ENCODE measurements around the gene TYW3. TPM values are rescaled to one million over a fixed set of nuclear protein-coding genes. Genes with fewer than 3 reads are reported as not detected.

TYW3 gene
- total RNA-seq (34.2 TPM), polyA plus RNA-seq (25.5 TPM)
- long read RNA-seq, donor 1, result 0 reads
- long read RNA-seq, donor 2, transcript TYW3-201 (6 exons, 3,430 nt), result major isoform, 31 of 32 reads
- long read RNA-seq, donor 2, partial matches to known transcripts, result 0 of 32 reads
- long read RNA-seq, donor 2, other reads (novel, unspliced or antisense), result 0 of 32 reads
- long read RNA-seq, donor 3, transcript TYW3-201 (6 exons, 3,430 nt), result major isoform, 14 of 14 reads
- long read RNA-seq, donor 3, partial matches to known transcripts, result 0 of 14 reads
- long read RNA-seq, donor 3, other reads (novel, unspliced or antisense), result 0 of 14 reads
- long read RNA-seq, donor 4, transcript TYW3-201 (6 exons, 3,430 nt), result major isoform, 14 of 15 reads
- long read RNA-seq, donor 4, partial matches to known transcripts, result 0 of 15 reads
- long read RNA-seq, donor 4, other reads (novel, unspliced or antisense), result 0 of 15 reads
- long read RNA-seq, donor 5, transcript TYW3-201 (6 exons, 3,430 nt), result major isoform, 26 of 45 reads
- long read RNA-seq, donor 5, partial matches to known transcripts, result 16 of 45 reads
- long read RNA-seq, donor 5, other reads (novel, unspliced or antisense), result 0 of 45 reads
- long read RNA-seq, donor 6, transcript TYW3-201 (6 exons, 3,430 nt), result major isoform, 11 of 12 reads
- long read RNA-seq, donor 6, partial matches to known transcripts, result 0 of 12 reads
- long read RNA-seq, donor 6, other reads (novel, unspliced or antisense), result 0 of 12 reads
- long read RNA-seq, donor 7, transcript TYW3-201 (6 exons, 3,430 nt), result major isoform, 11 of 12 reads
- long read RNA-seq, donor 7, partial matches to known transcripts, result 0 of 12 reads
- long read RNA-seq, donor 7, other reads (novel, unspliced or antisense), result 0 of 12 reads
- long read RNA-seq, donor 8, transcript TYW3-201 (6 exons, 3,430 nt), result major isoform, 8 of 8 reads
- long read RNA-seq, donor 8, partial matches to known transcripts, result 0 of 8 reads
- long read RNA-seq, donor 8, other reads (novel, unspliced or antisense), result 0 of 8 reads
- long read RNA-seq, donor 9, transcript TYW3-201 (6 exons, 3,430 nt), result major isoform, 9 of 9 reads
- long read RNA-seq, donor 9, partial matches to known transcripts, result 0 of 9 reads
- long read RNA-seq, donor 9, other reads (novel, unspliced or antisense), result 0 of 9 reads
- long read RNA-seq, donor 10, transcript TYW3-201 (6 exons, 3,430 nt), result major isoform, 13 of 13 reads
- long read RNA-seq, donor 10, partial matches to known transcripts, result 0 of 13 reads
- long read RNA-seq, donor 10, other reads (novel, unspliced or antisense), result 0 of 13 reads

- DNase-seq (ENCODE audit: low read depth in 6 of 9, low spot score in 9 of 9), result peak; percentile 49 to 94 (median 79)
- no peaks in the 10 kb centered on the region for H3K9me3 ChIP-seq (ENCODE audit: control insufficient read depth in 2 of 2, insufficient read depth in 1 of 2, low read length in 1 of 2)
- peaks cover 9 to 12% of the 10 kb centered on the region in 2 donors for H3K36me3 ChIP-seq (ENCODE audit: control insufficient read depth in 2 of 2, insufficient read depth in 2 of 2, low read length in 1 of 2)
- no peaks in the 10 kb centered on the region for H3K27me3 ChIP-seq (ENCODE audit: control insufficient read depth in 2 of 2, insufficient read depth in 1 of 2, low read length in 1 of 2)
- H3K4me3 ChIP-seq (ENCODE audit: low read length in 2 of 2), result peak within 1 kb of the TSS; percentile 67 to 79
- WGBS, result 3% methylated on average over 30 of the region's 30 CpGs
- H3K27ac ChIP-seq (ENCODE audit: low read depth in 1 of 2, low read length in 1 of 2), result peak within 1 kb of the TSS; percentile 82 to 93
- peaks cover 2 to 17% of the 10 kb centered on the region in 2 donors for H3K4me1 ChIP-seq (ENCODE audit: control insufficient read depth in 2 of 2, insufficient read depth in 2 of 2, low read length in 2 of 2)
These were observed at the start of gene TYW3, which contains the start of gene CRYZ for GRCh38 chr1:74732960-74733603. Gene TYW3, plus strand, starts transcription at chr1:74733152. Its CDS starts 93 bp downstream, at chr1:74733245. Gene CRYZ, minus strand, starts transcription at chr1:74733050. Its CDS starts 8,229 bp downstream, at chr1:74724821.

- H3K27ac ChIP-seq (ENCODE audit: low read depth in 1 of 2, low read length in 1 of 2), result no peak overlapping the region
- H3K27me3 ChIP-seq (ENCODE audit: control insufficient read depth in 2 of 2, insufficient read depth in 1 of 2, low read length in 1 of 2), result no peaks in the 10 kb centered on the region
- no peaks in the 10 kb centered on the region for H3K4me1 ChIP-seq (ENCODE audit: control insufficient read depth in 2 of 2, insufficient read depth in 2 of 2, low read length in 2 of 2)
- no peaks in the 10 kb centered on the region for H3K36me3 ChIP-seq (ENCODE audit: control insufficient read depth in 2 of 2, insufficient read depth in 2 of 2, low read length in 1 of 2)
- H3K4me3 ChIP-seq (ENCODE audit: low read length in 2 of 2), result no peak overlapping the region
- no peak for DNase-seq (ENCODE audit: low read depth in 6 of 9, low spot score in 9 of 9)
- H3K9me3 ChIP-seq (ENCODE audit: control insufficient read depth in 2 of 2, insufficient read depth in 1 of 2, low read length in 1 of 2), result no peaks in the 10 kb centered on the region
These were observed 49.3 kb upstream of the TYW3 start for GRCh38 chr1:74683656-74684055.

DNA sequence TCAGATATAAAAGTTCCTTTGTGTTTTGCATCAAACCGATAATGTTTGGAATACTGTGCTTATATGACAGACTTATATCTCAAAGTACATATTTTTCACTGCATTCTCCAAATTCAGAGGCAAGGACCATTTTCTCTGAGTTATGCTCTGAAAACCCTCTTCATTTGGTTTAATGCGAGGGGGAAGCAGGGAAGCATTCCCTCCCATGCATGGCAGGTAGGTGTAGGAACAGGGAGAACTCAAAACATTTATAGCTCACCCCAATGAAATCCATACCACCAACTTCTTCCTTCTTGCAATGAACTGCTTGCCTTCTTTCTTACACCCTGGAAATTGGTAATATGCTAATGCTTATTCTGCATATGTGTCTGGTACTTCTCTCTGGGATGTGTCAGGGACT, 48.7 kb upstream of the TYW3 start:
- no peaks in the 10 kb centered on the region for H3K4me1 ChIP-seq (ENCODE audit: control insufficient read depth in 2 of 2, insufficient read depth in 2 of 2, low read length in 2 of 2)
- no peaks in the 10 kb centered on the region for H3K27me3 ChIP-seq (ENCODE audit: control insufficient read depth in 2 of 2, insufficient read depth in 1 of 2, low read length in 1 of 2)
- no peaks in the 10 kb centered on the region for H3K9me3 ChIP-seq (ENCODE audit: control insufficient read depth in 2 of 2, insufficient read depth in 1 of 2, low read length in 1 of 2)
- no peaks in the 10 kb centered on the region for H3K36me3 ChIP-seq (ENCODE audit: control insufficient read depth in 2 of 2, insufficient read depth in 2 of 2, low read length in 1 of 2)
- H3K27ac ChIP-seq (ENCODE audit: low read depth in 1 of 2, low read length in 1 of 2), result no peak overlapping the region
- 96% methylated on average over 2 of the region's 2 CpGs for WGBS
- DNase-seq (ENCODE audit: low read depth in 6 of 9, low spot score in 9 of 9), result no peak
- no peak overlapping the region for H3K4me3 ChIP-seq (ENCODE audit: low read length in 2 of 2)

DNA sequence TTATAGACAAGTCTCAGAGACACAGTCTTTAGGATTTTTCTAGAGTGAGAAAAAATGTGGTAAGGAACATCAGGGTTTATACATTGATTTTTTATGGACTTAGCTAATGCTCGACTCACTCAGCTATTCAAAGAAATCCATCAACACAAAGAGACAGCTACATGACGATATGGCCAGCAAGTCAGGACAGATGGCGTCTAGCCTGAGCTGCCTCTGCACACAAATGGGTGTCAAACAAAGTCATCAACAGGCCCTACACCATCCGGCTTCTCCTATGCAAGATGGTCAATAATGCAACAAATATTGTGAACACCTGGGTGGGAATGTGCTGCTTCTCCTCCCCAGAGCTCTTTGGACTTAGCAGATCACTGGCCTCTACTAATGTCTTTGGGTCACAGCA, 46.0 kb upstream of the TYW3 start:
- no peak for DNase-seq (ENCODE audit: low read depth in 6 of 9, low spot score in 9 of 9)
- no peaks in the 10 kb centered on the region for H3K36me3 ChIP-seq (ENCODE audit: control insufficient read depth in 2 of 2, insufficient read depth in 2 of 2, low read length in 1 of 2)
- H3K4me3 ChIP-seq (ENCODE audit: low read length in 2 of 2), result no peak overlapping the region
- H3K9me3 ChIP-seq (ENCODE audit: control insufficient read depth in 2 of 2, insufficient read depth in 1 of 2, low read length in 1 of 2), result no peaks in the 10 kb centered on the region
- no peaks in the 10 kb centered on the region for H3K4me1 ChIP-seq (ENCODE audit: control insufficient read depth in 2 of 2, insufficient read depth in 2 of 2, low read length in 2 of 2)
- whole genome bisulfite sequencing, result 94% methylated on average over 4 of the region's 4 CpGs
- H3K27ac ChIP-seq (ENCODE audit: low read depth in 1 of 2, low read length in 1 of 2), result no peak overlapping the region
- no peaks in the 10 kb centered on the region for H3K27me3 ChIP-seq (ENCODE audit: control insufficient read depth in 2 of 2, insufficient read depth in 1 of 2, low read length in 1 of 2)

GRCh38 chr1:74689621-74690363, 43.2 kb upstream of the TYW3 start:
- Histone ChIP-seq H3K27ac (ENCODE audit: low read depth in 1 of 2, low read length in 1 of 2) (no peak overlapping the region), H3K27me3 (ENCODE audit: control insufficient read depth in 2 of 2, insufficient read depth in 1 of 2, low read length in 1 of 2) (no peaks in the 10 kb centered on the region), H3K36me3 (ENCODE audit: control insufficient read depth in 2 of 2, insufficient read depth in 2 of 2, low read length in 1 of 2) (no peaks in the 10 kb centered on the region), H3K4me1 (ENCODE audit: control insufficient read depth in 2 of 2, insufficient read depth in 2 of 2, low read length in 2 of 2) (no peaks in the 10 kb centered on the region), H3K4me3 (ENCODE audit: low read length in 2 of 2) (no peak overlapping the region), H3K9me3 (ENCODE audit: control insufficient read depth in 2 of 2, insufficient read depth in 1 of 2, low read length in 1 of 2) (no peaks in the 10 kb centered on the region)
- peak in 8 of 9 donors; percentile 23 to 70 (median 40) for DNase-seq (ENCODE audit: low read depth in 6 of 9, low spot score in 9 of 9)
- 39% methylated on average over 5 of the region's 5 CpGs for WGBS

DNA sequence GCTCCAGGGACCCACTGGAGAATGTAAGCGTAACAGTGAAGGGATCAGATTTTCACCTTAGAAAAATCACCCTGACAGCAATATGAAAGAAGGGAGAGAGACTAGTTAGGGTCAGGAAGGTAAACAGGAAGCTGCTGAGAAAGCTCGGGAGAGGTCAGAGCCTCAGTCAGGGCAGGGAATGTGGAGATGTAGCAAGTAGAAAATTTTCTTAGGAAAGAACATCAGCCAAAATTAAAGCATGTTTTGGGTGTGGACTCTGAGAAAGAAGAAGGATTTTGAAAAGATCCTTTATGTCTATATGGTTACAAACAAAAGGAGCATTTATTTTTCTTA, 42.6 kb upstream of the TYW3 start:
- H3K9me3 ChIP-seq (ENCODE audit: control insufficient read depth in 2 of 2, insufficient read depth in 1 of 2, low read length in 1 of 2), result no peaks in the 10 kb centered on the region
- 31% methylated on average over 2 of the region's 2 CpGs for WGBS

GRCh38 chr1:74690909-74691308, 42.0 kb upstream of the TYW3 start:
- H3K4me3 ChIP-seq (ENCODE audit: low read length in 2 of 2), result no peak overlapping the region
- WGBS, result 95% methylated on average over 4 of the region's 4 CpGs

More for the DNA sequence above, 42.6 kb upstream of the TYW3 start:
- H3K27ac ChIP-seq (ENCODE audit: low read depth in 1 of 2, low read length in 1 of 2), result no peak overlapping the region
- no peaks in the 10 kb centered on the region for H3K4me1 ChIP-seq (ENCODE audit: control insufficient read depth in 2 of 2, insufficient read depth in 2 of 2, low read length in 2 of 2)
- H3K27me3 ChIP-seq (ENCODE audit: control insufficient read depth in 2 of 2, insufficient read depth in 1 of 2, low read length in 1 of 2), result no peaks in the 10 kb centered on the region
- H3K4me3 ChIP-seq (ENCODE audit: low read length in 2 of 2), result no peak overlapping the region
- H3K36me3 ChIP-seq (ENCODE audit: control insufficient read depth in 2 of 2, insufficient read depth in 2 of 2, low read length in 1 of 2), result no peaks in the 10 kb centered on the region
- no peak for DNase-seq (ENCODE audit: low read depth in 6 of 9, low spot score in 9 of 9)

DNA sequence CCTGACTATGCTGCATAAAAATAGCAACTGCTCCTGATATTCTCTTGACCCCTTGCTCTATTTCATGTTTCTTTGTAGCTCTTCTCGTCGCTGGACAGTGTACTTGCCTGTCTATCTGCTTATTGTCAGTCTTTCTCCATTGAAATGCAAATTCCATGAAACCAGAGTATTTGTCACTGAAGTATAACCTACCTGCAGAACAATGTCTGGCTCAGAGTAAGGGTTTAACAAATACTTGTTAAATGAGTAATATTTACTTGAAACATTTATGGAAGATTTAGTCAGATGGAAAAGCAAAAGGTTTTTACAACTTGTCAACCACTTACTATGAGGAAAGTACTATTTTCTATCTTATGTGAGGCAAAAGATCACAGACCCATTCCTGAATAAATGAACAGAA, 39.5 kb upstream of the TYW3 start:
- H3K36me3 ChIP-seq (ENCODE audit: control insufficient read depth in 2 of 2, insufficient read depth in 2 of 2, low read length in 1 of 2), result no peaks in the 10 kb centered on the region
- no peak for DNase-seq (ENCODE audit: low read depth in 6 of 9, low spot score in 9 of 9)
- H3K27me3 ChIP-seq (ENCODE audit: control insufficient read depth in 2 of 2, insufficient read depth in 1 of 2, low read length in 1 of 2), result no peaks in the 10 kb centered on the region
- WGBS, result 90% methylated on average over 2 of the region's 2 CpGs
- H3K4me1 ChIP-seq (ENCODE audit: control insufficient read depth in 2 of 2, insufficient read depth in 2 of 2, low read length in 2 of 2), result no peaks in the 10 kb centered on the region
- no peak overlapping the region for H3K27ac ChIP-seq (ENCODE audit: low read depth in 1 of 2, low read length in 1 of 2)
- no peak overlapping the region for H3K4me3 ChIP-seq (ENCODE audit: low read length in 2 of 2)
- no peaks in the 10 kb centered on the region for H3K9me3 ChIP-seq (ENCODE audit: control insufficient read depth in 2 of 2, insufficient read depth in 1 of 2, low read length in 1 of 2)

More at GRCh38 chr1:74690909-74691308, 42.0 kb upstream of the TYW3 start:
- Histone ChIP-seq H3K27me3 (ENCODE audit: control insufficient read depth in 2 of 2, insufficient read depth in 1 of 2, low read length in 1 of 2) (no peaks in the 10 kb centered on the region), H3K4me1 (ENCODE audit: control insufficient read depth in 2 of 2, insufficient read depth in 2 of 2, low read length in 2 of 2) (no peaks in the 10 kb centered on the region), H3K27ac (ENCODE audit: low read depth in 1 of 2, low read length in 1 of 2) (no peak overlapping the region), H3K9me3 (ENCODE audit: control insufficient read depth in 2 of 2, insufficient read depth in 1 of 2, low read length in 1 of 2) (no peaks in the 10 kb centered on the region), H3K36me3 (ENCODE audit: control insufficient read depth in 2 of 2, insufficient read depth in 2 of 2, low read length in 1 of 2) (no peaks in the 10 kb centered on the region)
- DNase-seq (ENCODE audit: low read depth in 6 of 9, low spot score in 9 of 9), result no peak

Measured in thymus (tissue), 14 donors.